Left hindlimb (tissue), 1 donor: ENCODE measurements around the gene NWD2.
"Not testable (repeated sequence)": the region's sequence is repeated elsewhere in the genome, so short reads cannot be mapped to it uniquely, and the experiment has no call there.

ENCODE experiments used
- DNase-seq: peaks from one replicate; pipeline ENCODE4 v3.0.0-alpha.2; 2018

NWD2 gene

GRCh38 chr4:37393889-37394288 is 149.3 kb downstream of the NWD2 start:
- no peak for DNase-seq

DNA sequence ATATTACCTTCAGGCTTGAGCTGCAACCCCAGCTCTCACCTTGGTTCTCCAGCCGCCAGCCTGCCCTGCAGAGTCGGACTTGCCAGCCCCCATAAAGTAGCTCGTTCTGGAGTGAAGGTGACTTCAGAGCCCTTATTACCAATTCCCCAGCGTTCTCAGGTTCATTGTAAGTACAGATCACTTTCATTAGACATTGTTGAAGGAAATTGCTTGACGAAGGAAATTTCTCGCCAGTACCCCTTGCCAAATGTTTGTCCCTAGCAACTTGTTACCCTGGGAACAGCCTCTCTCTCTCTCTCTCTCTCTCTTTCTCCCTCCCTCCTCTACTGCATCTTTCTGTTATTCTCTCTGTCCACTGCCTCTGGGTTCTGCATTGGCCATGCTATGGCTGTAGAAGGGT is 153.0 kb downstream of the NWD2 start:
- no peak for DNase-seq

- no peak for DNase-seq
Measured at GRCh38 chr4:37400241-37400881, 155.8 kb downstream of the NWD2 start.

GRCh38 chr4:37407938-37408826 is 163.6 kb downstream of the NWD2 start:
- DNase-seq, result not testable (repeated sequence)

DNA sequence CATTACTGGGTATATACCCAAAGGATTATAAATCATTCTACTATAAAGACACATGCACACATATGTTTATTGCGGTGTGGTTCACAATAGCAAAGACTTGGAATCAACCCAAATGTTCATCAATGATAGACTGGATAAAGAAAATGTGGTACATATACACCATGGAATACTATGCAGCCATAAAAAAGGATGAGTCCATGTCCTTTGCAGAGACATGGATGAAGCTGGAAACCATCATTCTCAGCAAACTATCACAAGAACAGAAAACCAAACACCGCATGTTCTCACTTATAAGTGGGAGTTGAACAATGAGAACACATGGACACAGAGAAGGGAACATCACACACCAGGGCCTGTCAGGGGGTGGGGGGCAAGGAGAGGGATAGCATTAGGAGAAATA is 169.1 kb downstream of the NWD2 start:
- DNase-seq, result not testable (repeated sequence)

DNA sequence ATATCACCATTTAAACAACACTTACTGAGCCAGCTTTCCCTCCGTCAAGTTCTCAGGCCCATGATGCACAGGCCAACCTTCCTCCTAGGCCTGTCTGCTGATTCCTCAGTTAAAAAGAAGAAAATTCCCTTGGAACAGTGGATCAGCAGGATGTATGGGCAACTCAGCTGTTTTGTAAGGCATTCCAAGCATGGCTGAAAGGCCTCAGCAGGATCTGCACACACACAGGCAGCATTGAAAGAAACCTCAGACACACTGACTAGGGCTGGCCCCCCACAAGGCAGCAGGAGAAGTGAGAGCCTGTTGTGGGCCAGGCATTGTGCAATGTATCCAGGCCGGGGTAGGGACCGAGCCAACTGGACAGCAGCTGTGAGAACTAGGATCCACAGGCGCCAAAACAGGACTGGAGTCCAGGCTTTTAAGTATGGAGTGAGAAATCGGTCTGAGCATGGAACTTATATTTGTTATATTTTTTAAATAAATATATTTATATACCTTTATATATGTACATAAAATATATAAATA is 171.4 kb downstream of the NWD2 start:
- no peak for DNase-seq

- DNase-seq, result no peak
Measured at GRCh38 chr4:37421614-37422013, 177.1 kb downstream of the NWD2 start.

DNA sequence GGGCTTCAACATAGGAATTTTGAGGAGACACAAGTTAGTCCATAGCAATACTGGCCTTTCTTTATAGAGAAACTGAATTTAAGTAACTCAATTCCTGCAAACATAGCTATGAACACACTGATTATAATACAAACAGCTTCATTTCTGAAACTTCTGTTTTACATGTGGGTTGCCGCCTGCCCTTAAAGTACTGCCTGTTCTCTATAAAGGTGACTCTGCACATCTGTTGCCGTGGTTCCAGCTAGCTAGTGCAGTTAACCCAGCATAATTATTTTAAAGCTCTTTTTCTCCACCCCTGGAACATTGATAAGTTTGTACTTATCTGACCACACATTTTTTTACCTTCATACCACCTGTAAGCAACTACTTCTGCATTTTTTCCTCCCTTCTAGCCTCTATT is 177.6 kb downstream of the NWD2 start:
- no peak for DNase-seq

DNA sequence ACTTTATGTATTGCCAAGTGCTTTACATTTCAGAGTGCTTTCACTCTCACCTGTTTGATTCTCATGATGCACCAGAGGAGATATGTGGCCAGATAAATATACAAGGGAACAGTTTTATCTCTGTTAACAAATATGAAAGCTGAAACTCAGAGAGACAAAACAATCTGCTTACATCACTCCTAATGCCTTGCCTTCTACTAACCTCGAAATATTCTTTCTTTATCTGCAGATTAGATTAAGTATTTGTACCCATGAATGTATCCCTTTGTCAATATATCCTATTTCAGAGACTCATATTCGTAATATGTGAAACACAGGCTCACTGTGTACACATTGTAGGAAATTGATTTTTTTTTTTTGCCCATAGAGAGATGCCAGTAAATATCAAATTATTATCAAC is 178.1 kb downstream of the NWD2 start:
- DNase-seq, result no peak

- DNase-seq, result no peak
Measured at GRCh38 chr4:37423310-37423709, 178.8 kb downstream of the NWD2 start.

GRCh38 chr4:37424753-37425152 is 180.2 kb downstream of the NWD2 start:
- no peak for DNase-seq

DNA sequence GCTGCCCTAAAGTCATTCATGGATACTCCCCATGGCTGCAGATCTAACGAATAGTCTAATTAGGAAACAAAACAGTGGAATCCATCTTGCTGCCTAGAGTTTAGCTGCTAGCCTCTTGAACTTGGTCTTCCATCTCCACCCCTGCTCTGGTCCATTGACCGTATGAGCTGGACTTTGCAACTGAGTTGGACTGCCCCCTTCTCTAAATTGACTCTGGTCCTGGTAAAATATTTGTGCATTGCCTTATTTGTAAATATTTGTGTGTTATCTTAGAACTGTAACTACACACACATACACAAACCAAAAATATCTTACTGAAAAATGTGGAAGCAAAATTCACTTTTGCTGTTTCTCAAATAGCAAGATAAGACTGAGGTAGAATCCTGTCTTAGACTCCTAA is 181.3 kb downstream of the NWD2 start:
- DNase-seq, result no peak

GRCh38 chr4:37427193-37427592 is 182.7 kb downstream of the NWD2 start:
- DNase-seq, result no peak

DNA sequence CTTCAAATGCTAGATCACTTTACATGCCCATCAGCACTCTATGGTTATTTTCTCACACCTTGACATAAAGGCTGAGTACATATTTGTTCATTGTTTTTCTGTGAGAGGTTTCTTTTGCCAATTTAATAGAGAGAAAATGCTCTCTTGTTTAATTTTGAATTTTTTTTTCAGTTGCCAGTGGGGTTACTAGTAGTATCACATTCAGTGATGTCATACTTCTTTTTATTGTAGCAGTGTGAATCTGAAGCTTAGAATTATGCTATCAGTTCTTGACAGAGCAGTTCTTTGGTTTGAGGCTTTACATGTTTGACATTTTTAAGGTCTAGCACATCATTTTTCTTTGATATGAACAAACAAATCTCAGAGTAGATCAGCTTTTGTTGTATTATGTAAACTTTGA is 185.4 kb downstream of the NWD2 start:
- no peak for DNase-seq

- no peak for DNase-seq
Measured at GRCh38 chr4:37430718-37431416, 186.3 kb downstream of the NWD2 start.

- no peak for DNase-seq
Measured at GRCh38 chr4:37431417-37431743, 186.8 kb downstream of the NWD2 start.

DNA sequence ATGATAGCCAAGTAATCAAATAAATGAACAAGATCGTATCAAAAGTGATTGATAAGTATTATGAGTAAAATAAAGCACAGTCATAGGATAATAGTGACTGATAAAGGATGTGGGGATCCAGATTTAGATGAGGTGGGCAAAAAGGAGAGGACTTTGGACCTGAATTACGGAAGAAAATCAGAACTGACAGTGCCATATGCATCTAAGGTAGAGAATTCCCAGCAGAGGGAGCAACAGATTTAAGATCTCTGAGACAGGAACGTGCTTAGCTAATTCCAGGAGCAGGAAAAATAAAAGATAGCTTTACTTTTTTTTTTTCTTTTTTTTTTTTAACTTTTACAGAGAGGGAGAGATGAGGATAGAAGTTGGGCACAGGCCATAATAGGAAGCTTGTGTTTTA is 189.9 kb downstream of the NWD2 start:
- no peak for DNase-seq

GRCh38 chr4:37436546-37436945 is 192.0 kb downstream of the NWD2 start:
- DNase-seq, result no peak

- no peak for DNase-seq
Measured at GRCh38 chr4:37437163-37437562, 192.6 kb downstream of the NWD2 start.

GRCh38 chr4:37438564-37439279 is 194.2 kb downstream of the NWD2 start:
- no peak for DNase-seq

DNA sequence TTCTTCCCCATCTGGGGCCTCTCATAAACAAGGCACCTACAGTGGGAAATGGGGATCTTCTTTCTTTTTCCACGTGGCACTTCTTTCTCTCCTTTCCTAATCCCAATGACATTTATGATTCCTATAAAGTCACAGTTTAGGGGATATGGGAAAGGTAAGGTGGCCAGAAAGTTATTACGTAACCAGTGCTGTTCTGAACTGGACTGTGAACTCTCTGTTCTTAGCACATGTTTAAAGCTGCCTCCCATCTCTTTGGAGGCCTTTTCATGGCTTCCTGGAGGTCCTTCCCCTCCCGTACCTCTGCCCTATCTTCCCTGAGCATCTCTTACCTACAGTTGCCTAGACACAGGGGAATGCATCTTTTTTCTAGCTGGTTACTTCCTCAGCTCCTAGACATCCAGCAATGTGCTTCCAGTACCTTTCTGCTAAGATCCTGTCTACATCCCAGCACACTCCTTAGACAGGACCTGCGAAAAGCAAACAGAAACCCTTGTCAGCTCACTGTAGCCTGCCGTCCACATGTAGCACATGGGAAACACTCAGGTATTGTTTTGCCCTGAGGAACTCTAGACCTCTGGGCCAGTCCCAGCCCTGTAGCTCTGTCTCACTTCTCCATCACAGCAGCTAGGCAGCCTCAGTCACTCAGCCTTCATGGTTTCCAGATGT is 195.4 kb downstream of the NWD2 start:
- DNase-seq, result no peak

DNA sequence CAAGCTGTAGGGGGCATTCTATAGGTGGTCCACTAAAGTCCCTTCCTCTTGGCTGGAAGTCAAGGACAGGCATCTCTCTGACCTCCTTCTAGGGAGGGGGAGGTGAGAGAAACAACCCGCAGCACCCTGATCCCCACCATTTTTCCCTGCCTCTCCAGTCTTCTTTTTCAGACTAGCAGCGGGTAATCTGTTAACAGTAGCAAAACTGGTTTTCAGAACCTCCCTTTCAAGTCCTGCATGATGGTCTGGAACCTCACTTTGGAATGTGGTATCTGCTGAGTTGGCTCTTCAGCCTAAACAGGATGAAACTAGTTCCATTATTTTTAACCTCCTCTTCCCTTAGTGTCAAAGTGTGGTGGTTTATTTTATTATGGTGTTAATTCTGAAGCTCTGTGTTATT is 196.0 kb downstream of the NWD2 start:
- no peak for DNase-seq
